ENCODE results near the gene METAP2.

Gene METAP2

GRCh38 chr12:95545731-95546490 is 72.0 kb downstream of the METAP2 start:
- TF ChIP-seq CTCF (IDR thresholded peaks at IDR 0.05; ENCODE audit: low read depth, low read length, poor library complexity, severe bottlenecking): no peak
- H3K27ac ChIP-seq (ENCODE audit: low read depth, low read length): no peak overlapping the region
- no peak overlapping the region for H3K4me3 ChIP-seq (ENCODE audit: low read length)
- H4K20me1 ChIP-seq (ENCODE audit: control insufficient read depth, insufficient read depth, low read depth, low read length): no peaks in the 10 kb centered on the region
- no peaks in the 10 kb centered on the region for H3K27me3 ChIP-seq (ENCODE audit: control insufficient read depth, low read length)
- H3F3A ChIP-seq (ENCODE audit: control insufficient read depth, insufficient read depth): no peaks in the 10 kb centered on the region
- no peaks in the 10 kb centered on the region for H3K9me2 ChIP-seq (replicated peaks; ENCODE audit: control insufficient read depth, low read length)
- H3K9me3 ChIP-seq (ENCODE audit: control insufficient read depth, insufficient read depth, low read length): peaks cover 11% of the 10 kb centered on the region; the same call in 1 of the 2 replicates
- no peaks in the 10 kb centered on the region for H3K79me2 ChIP-seq (ENCODE audit: control insufficient read depth, low read length)
- H3K4me1 ChIP-seq (ENCODE audit: control insufficient read depth, low read length): no peaks in the 10 kb centered on the region
- H3K36me3 ChIP-seq (ENCODE audit: control insufficient read depth, low read length): no peaks in the 10 kb centered on the region
- H3K4me2 ChIP-seq (ENCODE audit: low read length): no peak overlapping the region

GRCh38 chr12:95546491-95546813 is 72.5 kb downstream of the METAP2 start:
- peaks cover 11% of the 10 kb centered on the region; the same call in 1 of the 2 replicates for H3K9me3 ChIP-seq (ENCODE audit: control insufficient read depth, insufficient read depth, low read length)
- TF ChIP-seq EZH2phosphoT487 (IDR thresholded peaks at IDR 0.05; ENCODE audit: borderline replicate concordance, low read length) (no peak), CTCF (IDR thresholded peaks at IDR 0.05; ENCODE audit: low read depth, low read length, poor library complexity, severe bottlenecking) (no peak)
- H3K9me2 ChIP-seq (replicated peaks; ENCODE audit: control insufficient read depth, low read length): no peaks in the 10 kb centered on the region
- H3K27me3 ChIP-seq (ENCODE audit: control insufficient read depth, low read length): no peaks in the 10 kb centered on the region
- no peaks in the 10 kb centered on the region for H3K36me3 ChIP-seq (ENCODE audit: control insufficient read depth, low read length)
- no peak overlapping the region for H3K27ac ChIP-seq (ENCODE audit: low read depth, low read length)
- H3K4me2 ChIP-seq (ENCODE audit: low read length): no peak overlapping the region
- no peaks in the 10 kb centered on the region for H3K4me1 ChIP-seq (ENCODE audit: control insufficient read depth, low read length)
- H3F3A ChIP-seq (ENCODE audit: control insufficient read depth, insufficient read depth): no peaks in the 10 kb centered on the region
- H3K79me2 ChIP-seq (ENCODE audit: control insufficient read depth, low read length): no peaks in the 10 kb centered on the region
- H4K20me1 ChIP-seq (ENCODE audit: control insufficient read depth, insufficient read depth, low read depth, low read length): no peaks in the 10 kb centered on the region
- no peak overlapping the region for H3K4me3 ChIP-seq (ENCODE audit: low read length)

DNA sequence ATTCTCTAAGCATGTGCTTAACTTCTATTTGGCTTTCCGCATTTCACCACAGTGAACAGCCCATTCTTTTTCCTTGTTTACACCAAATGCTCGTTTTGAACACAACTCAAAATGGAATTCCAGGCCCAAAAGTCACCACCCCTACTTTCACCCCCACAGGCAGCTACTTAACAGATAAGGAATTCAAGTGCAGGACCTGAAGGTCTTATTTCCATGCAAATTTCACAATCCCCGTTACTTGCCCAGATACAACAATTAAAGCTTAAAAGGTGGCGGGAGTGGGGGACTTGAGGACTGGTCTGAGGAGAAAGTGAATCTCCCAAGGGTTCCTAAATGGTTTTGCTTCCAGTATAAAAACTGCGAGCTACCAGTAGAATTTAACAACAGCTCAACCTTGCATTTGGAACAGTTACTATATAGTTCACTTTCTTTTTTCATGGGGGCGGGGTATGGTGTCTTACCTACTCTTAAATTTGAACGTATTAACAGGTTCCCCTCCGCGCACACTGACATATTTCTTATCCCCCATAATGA is 73.6 kb downstream of the METAP2 start:
- no peak overlapping the region for H3K4me3 ChIP-seq (ENCODE audit: low read length)
- no peaks in the 10 kb centered on the region for H3K9me2 ChIP-seq (replicated peaks; ENCODE audit: control insufficient read depth, low read length)
- no peaks in the 10 kb centered on the region for H3K27me3 ChIP-seq (ENCODE audit: control insufficient read depth, low read length)
- TF ChIP-seq CTCF (IDR thresholded peaks at IDR 0.05; ENCODE audit: low read depth, low read length, poor library complexity, severe bottlenecking): no peak
- no peak for TF ChIP-seq EZH2phosphoT487 (IDR thresholded peaks at IDR 0.05; ENCODE audit: borderline replicate concordance, low read length)
- H3K4me2 ChIP-seq (ENCODE audit: low read length): no peak overlapping the region
- H3K4me1 ChIP-seq (ENCODE audit: control insufficient read depth, low read length): no peaks in the 10 kb centered on the region
- no peak overlapping the region for H3K27ac ChIP-seq (ENCODE audit: low read depth, low read length)
- no peaks in the 10 kb centered on the region for H3K79me2 ChIP-seq (ENCODE audit: control insufficient read depth, low read length)
- no peaks in the 10 kb centered on the region for H4K20me1 ChIP-seq (ENCODE audit: control insufficient read depth, insufficient read depth, low read depth, low read length)
- no peaks in the 10 kb centered on the region for H3K36me3 ChIP-seq (ENCODE audit: control insufficient read depth, low read length)
- H3K9me3 ChIP-seq (ENCODE audit: control insufficient read depth, insufficient read depth, low read length): peaks cover 11% of the 10 kb centered on the region; the same call in 1 of the 2 replicates
- no peaks in the 10 kb centered on the region for H3F3A ChIP-seq (ENCODE audit: control insufficient read depth, insufficient read depth)

Measured in DOHH2 (cell line).